H9 (cell line): Measurements from ENCODE around the gene CCS. TPM values are rescaled to one million over a fixed set of nuclear protein-coding genes. Genes with fewer than 3 reads are reported as not detected.

ENCODE experiments used
- DNase-seq: peaks from one replicate; pipeline ENCODE4 v3.0.0-alpha.2; 2017
- H2AFZ ChIP-seq: one replicate; pipeline ENCODE4 v1.6.1; 2013; ENCODE audit warnings: mild to moderate bottlenecking, low read length, control low read depth, moderate library complexity
- H2AK5ac ChIP-seq: 2 replicates; pipeline ENCODE4 v1.6.1; 2013; ENCODE audit warnings: low read length, control low read depth, mixed read lengths; ENCODE audit not compliant: insufficient read length
- H2BK120ac ChIP-seq: one replicate; pipeline ENCODE4 v1.6.1; 2013; ENCODE audit warnings: low read depth, mild to moderate bottlenecking, low read length, control low read depth, inconsistent platforms; ENCODE audit not compliant: poor library complexity, severe bottlenecking
- H2BK12ac ChIP-seq: 2 replicates; pipeline ENCODE4 v1.6.1; 2013; ENCODE audit warnings: low read length, control low read depth, mixed read lengths, low read depth; ENCODE audit not compliant: insufficient read length
- H2BK15ac ChIP-seq: 2 replicates; pipeline ENCODE4 v1.6.1; 2013; ENCODE audit warnings: low read depth, low read length, control low read depth
- H2BK20ac ChIP-seq: one replicate; pipeline ENCODE4 v1.6.1; 2013; ENCODE audit warnings: low read depth, mild to moderate bottlenecking, low read length, control low read depth, inconsistent platforms; ENCODE audit not compliant: poor library complexity, severe bottlenecking
- H2BK5ac ChIP-seq: 2 replicates; pipeline ENCODE4 v1.6.1; 2013; ENCODE audit warnings: low read length, control low read depth, mixed read lengths; ENCODE audit not compliant: insufficient read length
- H3K14ac ChIP-seq: 2 replicates; pipeline ENCODE4 v1.6.1; 2013; ENCODE audit warnings: low read length, control low read depth; ENCODE audit not compliant: insufficient read depth
- H3K18ac ChIP-seq: 2 replicates; pipeline ENCODE4 v1.6.1; 2013; ENCODE audit warnings: low read depth, mild to moderate bottlenecking, mixed read lengths, low read length, control low read depth; ENCODE audit not compliant: insufficient read length
- H3K23ac ChIP-seq: 2 replicates; pipeline ENCODE4 v1.6.1; 2013; ENCODE audit warnings: low read length, control low read depth, mixed read lengths, low read depth; ENCODE audit not compliant: insufficient read length
- H3K23me2 ChIP-seq: 2 replicates; pipeline ENCODE4 v1.6.1; 2013; ENCODE audit warnings: low read depth, mild to moderate bottlenecking, mixed read lengths, low read length, control low read depth; ENCODE audit not compliant: insufficient read length, poor library complexity, severe bottlenecking
- H3K27ac ChIP-seq: 2 replicates; pipeline ENCODE4 v1.5.1; 2013; ENCODE audit warnings: low read length, control low read depth, mixed read lengths, low read depth; ENCODE audit not compliant: insufficient read length
- H3K27me3 ChIP-seq: 2 replicates; pipeline ENCODE4 v1.6.1; 2013; ENCODE audit warnings: low read length, control low read depth, inconsistent platforms; ENCODE audit not compliant: insufficient read depth
- H3K4ac ChIP-seq: 2 replicates; pipeline ENCODE4 v1.6.1; 2013; ENCODE audit warnings: low read depth, mild to moderate bottlenecking, control low read depth, inconsistent platforms, low read length, moderate library complexity
- H3K4me1 ChIP-seq: 2 replicates; pipeline ENCODE4 v1.6.1; 2013; ENCODE audit warnings: low read length, control low read depth, inconsistent platforms; ENCODE audit not compliant: insufficient read depth
- H3K4me2 ChIP-seq: 2 replicates; pipeline ENCODE4 v1.6.1; 2013; ENCODE audit warnings: low read length, control low read depth, mixed read lengths; ENCODE audit not compliant: insufficient read length, insufficient read depth
- H3K56ac ChIP-seq: 2 replicates; pipeline ENCODE4 v1.6.1; 2013; ENCODE audit warnings: low read depth, mild to moderate bottlenecking, mixed read lengths, low read length, control low read depth; ENCODE audit not compliant: insufficient read length
- H3K79me1 ChIP-seq: 2 replicates; pipeline ENCODE4 v1.6.1; 2013; ENCODE audit warnings: low read depth, mild to moderate bottlenecking, moderate library complexity, low read length, control low read depth, inconsistent platforms; ENCODE audit not compliant: insufficient read depth, poor library complexity, severe bottlenecking
- H3K79me2 ChIP-seq: 2 replicates; pipeline ENCODE4 v1.6.1; 2013; ENCODE audit warnings: low read length, control low read depth, inconsistent platforms; ENCODE audit not compliant: insufficient read depth
- H3K9ac ChIP-seq: 2 replicates; pipeline ENCODE4 v1.6.1; 2013; ENCODE audit warnings: low read length, control low read depth, mixed read lengths; ENCODE audit not compliant: insufficient read length; ENCODE audit errors: extremely low read depth
- H3K9me3 ChIP-seq: one replicate; pipeline ENCODE4 v1.6.1; 2013; ENCODE audit warnings: low read depth, low read length, inconsistent platforms; ENCODE audit not compliant: control insufficient read depth
- H3T11ph ChIP-seq: one replicate; pipeline ENCODE4 v1.6.1; 2013; ENCODE audit warnings: mild to moderate bottlenecking, low read length, control low read depth, inconsistent platforms
- H4K20me1 ChIP-seq: one replicate; pipeline ENCODE4 v1.6.1; 2013; ENCODE audit not compliant: control insufficient read depth, insufficient read length, insufficient read depth
- H4K5ac ChIP-seq: 2 replicates; pipeline ENCODE4 v1.6.1; 2013; ENCODE audit warnings: low read depth, mild to moderate bottlenecking, mixed read lengths, low read length, control low read depth; ENCODE audit not compliant: insufficient read length
- H4K8ac ChIP-seq: replicated peaks from 2 replicates; pipeline ENCODE4 v1.6.1; 2013; ENCODE audit warnings: low read length, control low read depth, mixed read lengths, low read depth; ENCODE audit not compliant: insufficient read length
- H4K91ac ChIP-seq: 2 replicates; pipeline ENCODE4 v1.6.1; 2013; ENCODE audit warnings: low read depth, mild to moderate bottlenecking, moderate library complexity, mixed read lengths, low read length, control low read depth; ENCODE audit not compliant: insufficient read length
- H3K27ac Mint-ChIP-seq, 3 experiments: 2 replicates in 2 of 3; 3 replicates in 1 of 3; pipeline ENCODE4 v1.8.0; 2020 to 2021; ENCODE audit warnings: mixed read lengths in 3 of 3, mild to moderate bottlenecking in 1 of 3, moderate library complexity in 1 of 3
- H3K27me3 Mint-ChIP-seq: 2 replicates; pipeline ENCODE4 v1.8.0; 2021; ENCODE audit warnings: low read depth, mild to moderate bottlenecking, moderate library complexity, mixed read lengths
- H3K36me3 Mint-ChIP-seq, 3 experiments: 2 replicates in 2 of 3; 3 replicates in 1 of 3; pipeline ENCODE4 v1.8.0; 2020 to 2021; ENCODE audit warnings: low read depth in 3 of 3, mixed read lengths in 3 of 3; ENCODE audit not compliant: insufficient read depth in 1 of 3
- H3K4me1 Mint-ChIP-seq, 2 experiments: 2 replicates each; pipeline ENCODE4 v1.8.0; 2020; ENCODE audit warnings: mixed read lengths in 2 of 2
- H3K4me3 Mint-ChIP-seq, 2 experiments: 2 replicates in 1 of 2; 3 replicates in 1 of 2; pipeline ENCODE4 v1.8.0; 2020 to 2021; ENCODE audit warnings: mild to moderate bottlenecking in 2 of 2, mixed read lengths in 2 of 2, moderate library complexity in 1 of 2
- H3K9me3 Mint-ChIP-seq, 2 experiments: 2 replicates in 1 of 2; 3 replicates in 1 of 2; pipeline ENCODE4 v1.8.0; 2020; ENCODE audit warnings: mild to moderate bottlenecking in 2 of 2, mixed read lengths in 2 of 2, moderate library complexity in 1 of 2
- WGBS: extraction: QIAGEN DNeasy Blood & Tissue Kit; methylation state at CpG from one replicate; pipeline ENCODE4 v1.1.7; 2013; ENCODE audit warnings: missing lambda C conversion rate, low lambda C conversion rate, mixed read lengths; ENCODE audit not compliant: insufficient read length; ENCODE audit errors: extremely low coverage; 5-methylcytosine and 5-hydroxymethylcytosine counted together
- total RNA-seq: library from RNA; stranded (reverse); gene quantifications from 2 replicates; pipeline ENCODE4 v1.2.1, GENCODE V29; 2021
- TF ChIP-seq, protein P1 (sequence below): fragments of 200-600 bp; sonication (generic); conservative IDR thresholded peaks from 3 replicates; pipeline ENCODE4 v1.8.0; 2021; ENCODE audit warnings: antibody characterized with exemption, mild to moderate bottlenecking

The CCS gene
- total RNA-seq, 1 experiment from 2014 or later: 61.1 TPM

DNA sequence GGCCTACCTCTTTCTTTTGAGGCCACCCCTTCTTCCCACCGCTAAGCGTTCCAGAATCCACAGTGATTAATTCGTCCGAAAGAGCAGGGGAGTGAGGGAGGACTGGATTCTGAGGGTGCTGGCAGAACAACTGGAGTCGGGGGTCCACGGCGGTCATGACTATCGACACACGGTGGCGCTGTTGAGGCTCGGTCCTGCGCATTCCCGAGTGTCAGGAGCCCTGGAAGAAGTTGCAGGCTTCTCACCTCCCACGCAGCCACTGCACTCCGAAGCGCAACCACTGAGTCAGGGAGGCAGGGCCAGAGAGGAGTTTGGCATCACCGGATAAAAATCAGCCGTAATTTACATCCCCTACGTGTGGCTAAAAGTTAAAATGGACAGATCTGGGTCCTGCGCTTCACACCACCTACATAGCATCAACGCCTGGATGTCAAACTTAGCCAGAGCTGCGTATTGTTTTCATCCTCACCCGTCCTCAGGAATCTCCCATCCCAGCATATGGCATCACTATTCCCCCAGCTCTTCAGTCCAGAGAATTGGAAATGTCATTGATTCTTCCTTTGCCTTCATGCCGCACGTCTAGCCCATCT, 13.9 kb upstream of the CCS start:
- Histone ChIP-seq H2BK12ac (no peak overlapping the region), H2AK5ac (no peak overlapping the region), H3K4me1 (no peaks in the 10 kb centered on the region; the same call in 1 of the 2 replicates), H3K27me3 (no peaks in the 10 kb centered on the region; the same call in 1 of the 2 replicates), H3K9ac (no peak overlapping the region), H4K20me1 (no peaks in the 10 kb centered on the region), H4K5ac (no peak overlapping the region), H3K23me2 (no peaks in the 10 kb centered on the region), H3K79me1 (no peaks in the 10 kb centered on the region), H2BK120ac (no peak overlapping the region), H3K4ac (no peak overlapping the region), H4K8ac (no peak overlapping the region), H2BK15ac (no peak overlapping the region), H3K4me2 (no peak overlapping the region), H3K27ac (no peak overlapping the region), H3K23ac (no peak overlapping the region), H3K18ac (no peak overlapping the region), H2AFZ (no peak overlapping the region), H2BK20ac (no peak overlapping the region), H3T11ph (no peak overlapping the region), H3K9me3 (no peaks in the 10 kb centered on the region), H3K79me2 (no peaks in the 10 kb centered on the region), H2BK5ac (no peak overlapping the region), H3K14ac (no peak overlapping the region), H3K56ac (no peak overlapping the region), H4K91ac (no peak overlapping the region)
- Mint-ChIP-seq H3K4me1 (peaks cover 28 to 36% of the 10 kb centered on the region in 2 experiments), H3K27ac (no peak overlapping the region; a peak in 1 of 7 replicates), H3K9me3 (peaks cover 30 to 35% of the 10 kb centered on the region in 2 experiments), H3K27me3 (peaks cover 16% of the 10 kb centered on the region), H3K4me3 (no peak overlapping the region; a peak in 1 of 5 replicates), H3K36me3 (peaks cover 16 to 36% (median 27%) of the 10 kb centered on the region in 3 experiments)
- TF ChIP-seq, protein P1, sequence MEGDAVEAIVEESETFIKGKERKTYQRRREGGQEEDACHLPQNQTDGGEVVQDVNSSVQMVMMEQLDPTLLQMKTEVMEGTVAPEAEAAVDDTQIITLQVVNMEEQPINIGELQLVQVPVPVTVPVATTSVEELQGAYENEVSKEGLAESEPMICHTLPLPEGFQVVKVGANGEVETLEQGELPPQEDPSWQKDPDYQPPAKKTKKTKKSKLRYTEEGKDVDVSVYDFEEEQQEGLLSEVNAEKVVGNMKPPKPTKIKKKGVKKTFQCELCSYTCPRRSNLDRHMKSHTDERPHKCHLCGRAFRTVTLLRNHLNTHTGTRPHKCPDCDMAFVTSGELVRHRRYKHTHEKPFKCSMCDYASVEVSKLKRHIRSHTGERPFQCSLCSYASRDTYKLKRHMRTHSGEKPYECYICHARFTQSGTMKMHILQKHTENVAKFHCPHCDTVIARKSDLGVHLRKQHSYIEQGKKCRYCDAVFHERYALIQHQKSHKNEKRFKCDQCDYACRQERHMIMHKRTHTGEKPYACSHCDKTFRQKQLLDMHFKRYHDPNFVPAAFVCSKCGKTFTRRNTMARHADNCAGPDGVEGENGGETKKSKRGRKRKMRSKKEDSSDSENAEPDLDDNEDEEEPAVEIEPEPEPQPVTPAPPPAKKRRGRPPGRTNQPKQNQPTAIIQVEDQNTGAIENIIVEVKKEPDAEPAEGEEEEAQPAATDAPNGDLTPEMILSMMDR: peak; percentile 92
- no CpG with 5 or more reads among the region's 25 CpGs for WGBS
- peak; percentile 87 for DNase-seq
